Neural cell (in vitro differentiated cells): ENCODE data around the gene GCSAM. TPM values are rescaled to one million over a fixed set of nuclear protein-coding genes. Genes with fewer than 3 reads are reported as not detected.

Experiments
- H2AFZ ChIP-seq: fragments of 200-600, 300-800 bp; sonication (generic), shearing (Covaris generic); 2 replicates; pipeline ENCODE4 v1.6.0; 2014; ENCODE audit warnings: low read depth, mild to moderate bottlenecking, antibody characterized with exemption, low read length, moderate library complexity
- H3F3A ChIP-seq: fragments of 200-600 bp; shearing (Covaris generic); 2 replicates; pipeline ENCODE4 v1.6.1; 2016; ENCODE audit warnings: mild to moderate bottlenecking, moderate library complexity, mixed read lengths, antibody characterized with exemption, low read length; ENCODE audit not compliant: insufficient read depth, poor library complexity, severe bottlenecking
- H3K27ac ChIP-seq: fragments of 200-600, 300-800 bp; sonication (generic), shearing (Covaris generic); 2 replicates; pipeline ENCODE4 v1.5.1; 2014; ENCODE audit warnings: mild to moderate bottlenecking, low read length, moderate library complexity
- H3K27me3 ChIP-seq: fragments of 300-800, 200-600 bp; sonication (generic), shearing (Covaris generic); 2 replicates; pipeline ENCODE4 v1.6.0; 2014; ENCODE audit warnings: mild to moderate bottlenecking, low read depth, low read length, moderate library complexity; ENCODE audit not compliant: insufficient read depth
- H3K36me3 ChIP-seq: fragments of 300-800, 200-600 bp; sonication (generic), shearing (Covaris generic); 2 replicates; pipeline ENCODE4 v1.5.1; 2014; ENCODE audit warnings: mild to moderate bottlenecking, antibody characterized with exemption, low read length, moderate library complexity; ENCODE audit not compliant: insufficient read depth
- H3K4me2 ChIP-seq: fragments of 300-800, 200-600 bp; sonication (generic), shearing (Covaris generic); 2 replicates; pipeline ENCODE4 v1.6.0; 2014; ENCODE audit warnings: mild to moderate bottlenecking, low read length
- H3K4me3 ChIP-seq: fragments of 300-800, 200-600 bp; sonication (generic), shearing (Covaris generic); 2 replicates; pipeline ENCODE4 v1.5.1; 2014; ENCODE audit warnings: mild to moderate bottlenecking, low read length, moderate library complexity
- H3K79me2 ChIP-seq: fragments of 200-600 bp; shearing (Covaris generic); replicated peaks from 2 replicates; pipeline ENCODE4 v1.6.0; 2014; ENCODE audit warnings: mild to moderate bottlenecking, low read length, moderate library complexity; ENCODE audit not compliant: insufficient read depth
- H3K9ac ChIP-seq: fragments of 300-800, 200-600 bp; sonication (generic), shearing (Covaris generic); 2 replicates; pipeline ENCODE4 v1.6.1; 2016; ENCODE audit warnings: mild to moderate bottlenecking, low read length, mixed read lengths
- H3K9me2 ChIP-seq: fragments of 200-600 bp; shearing (Covaris generic); 2 replicates; pipeline ENCODE4 v1.6.1; 2016; ENCODE audit warnings: mild to moderate bottlenecking, low read length, mixed read lengths; ENCODE audit not compliant: insufficient read depth
- H3K9me3 ChIP-seq: fragments of 200-600, 300-800 bp; sonication (generic), shearing (Covaris generic); 2 replicates; pipeline ENCODE4 v1.6.1; 2016; ENCODE audit warnings: mild to moderate bottlenecking, mixed run types, low read length, moderate library complexity, mixed read lengths
- H4K20me1 ChIP-seq: fragments of 200-600 bp; shearing (Covaris generic); 2 replicates; pipeline ENCODE4 v1.6.1; 2016; ENCODE audit warnings: mild to moderate bottlenecking, mixed run types; ENCODE audit not compliant: insufficient read depth
- EZH2 ChIP-seq: fragments of 200-600, 300-800 bp; shearing (Covaris generic), sonication (generic); IDR thresholded peaks from 2 replicates; pipeline ENCODE4 v1.6.1; 2014; ENCODE audit warnings: antibody characterized with exemption, low read length, borderline replicate concordance, mild to moderate bottlenecking; ENCODE audit not compliant: insufficient read depth, poor library complexity, severe bottlenecking
- MXI1 ChIP-seq: fragments of 450-650 bp; conservative IDR thresholded peaks from 2 replicates; pipeline ENCODE4 v1.6.1; 2014; ENCODE audit warnings: antibody characterized with exemption, mild to moderate bottlenecking; ENCODE audit not compliant: poor library complexity, severe bottlenecking
- POLR2AphosphoS5 ChIP-seq: IDR thresholded peaks from 2 replicates; pipeline ENCODE4 v1.6.1; 2012
- REST ChIP-seq: IDR thresholded peaks from 2 replicates; pipeline ENCODE4 v1.6.1; 2012; ENCODE audit warnings: borderline replicate concordance
- TAF1 ChIP-seq: IDR thresholded peaks from 2 replicates; pipeline ENCODE4 v1.6.1; 2012; ENCODE audit warnings: low read depth
- polyA plus RNA-seq: library from polyadenylated mRNA; depleted of rRNA; stranded (reverse); fragments of >200 nt; gene quantifications from 2 replicates; pipeline ENCODE4 v1.2.3, GENCODE V29; 2014

Gene GCSAM
- polyA plus RNA-seq, 1 donor from 2014 or later: not detected

- H3K27ac ChIP-seq: no peak overlapping the region
- H2AFZ ChIP-seq: no peak overlapping the region
- no peak overlapping the region for H3K4me3 ChIP-seq
- no peak overlapping the region for H3K4me2 ChIP-seq
- no peaks in the 10 kb centered on the region for H4K20me1 ChIP-seq
- no peaks in the 10 kb centered on the region for H3F3A ChIP-seq
- H3K27me3 ChIP-seq: no peaks in the 10 kb centered on the region
- H3K9me3 ChIP-seq: no peaks in the 10 kb centered on the region
- no peaks in the 10 kb centered on the region for H3K9me2 ChIP-seq
- no peaks in the 10 kb centered on the region for H3K79me2 ChIP-seq
- H3K36me3 ChIP-seq: no peaks in the 10 kb centered on the region
- H3K9ac ChIP-seq: no peak overlapping the region
- no peak for TF ChIP-seq REST
- TF ChIP-seq POLR2AphosphoS5: no peak
- TF ChIP-seq EZH2: no peak
Observed at GRCh38 chr3:112134335-112135124, 1.5 kb upstream of the GCSAM start.

GRCh38 chr3:112133626-112134334 is 732 bp upstream of the GCSAM start:
- H3K36me3 ChIP-seq: no peaks in the 10 kb centered on the region

More at GRCh38 chr3:112133626-112134334, 732 bp upstream of the GCSAM start:
- TF ChIP-seq REST (no peak), TAF1 (no peak), MXI1 (no peak)
- H4K20me1 ChIP-seq: no peaks in the 10 kb centered on the region
- no peak overlapping the region for H3K4me2 ChIP-seq
- H3K27ac ChIP-seq: no peak overlapping the region
- H3K9me2 ChIP-seq: no peaks in the 10 kb centered on the region
- no peaks in the 10 kb centered on the region for H3K79me2 ChIP-seq
- no peak overlapping the region for H3K4me3 ChIP-seq
- H2AFZ ChIP-seq: no peak overlapping the region
- no peak overlapping the region for H3K9ac ChIP-seq
- no peaks in the 10 kb centered on the region for H3F3A ChIP-seq
- no peaks in the 10 kb centered on the region for H3K27me3 ChIP-seq
- H3K9me3 ChIP-seq: no peaks in the 10 kb centered on the region
